ENCODE data around the gene HIPK3.

The HIPK3 gene

GRCh38 chr11:33257160-33257896 lies at the start of gene HIPK3:
TSS of gene HIPK3 (plus strand) at chr11:33257381.
- TF ChIP-seq, protein P1, sequence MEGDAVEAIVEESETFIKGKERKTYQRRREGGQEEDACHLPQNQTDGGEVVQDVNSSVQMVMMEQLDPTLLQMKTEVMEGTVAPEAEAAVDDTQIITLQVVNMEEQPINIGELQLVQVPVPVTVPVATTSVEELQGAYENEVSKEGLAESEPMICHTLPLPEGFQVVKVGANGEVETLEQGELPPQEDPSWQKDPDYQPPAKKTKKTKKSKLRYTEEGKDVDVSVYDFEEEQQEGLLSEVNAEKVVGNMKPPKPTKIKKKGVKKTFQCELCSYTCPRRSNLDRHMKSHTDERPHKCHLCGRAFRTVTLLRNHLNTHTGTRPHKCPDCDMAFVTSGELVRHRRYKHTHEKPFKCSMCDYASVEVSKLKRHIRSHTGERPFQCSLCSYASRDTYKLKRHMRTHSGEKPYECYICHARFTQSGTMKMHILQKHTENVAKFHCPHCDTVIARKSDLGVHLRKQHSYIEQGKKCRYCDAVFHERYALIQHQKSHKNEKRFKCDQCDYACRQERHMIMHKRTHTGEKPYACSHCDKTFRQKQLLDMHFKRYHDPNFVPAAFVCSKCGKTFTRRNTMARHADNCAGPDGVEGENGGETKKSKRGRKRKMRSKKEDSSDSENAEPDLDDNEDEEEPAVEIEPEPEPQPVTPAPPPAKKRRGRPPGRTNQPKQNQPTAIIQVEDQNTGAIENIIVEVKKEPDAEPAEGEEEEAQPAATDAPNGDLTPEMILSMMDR (IDR thresholded peaks at IDR 0.05) = peak; percentile 54

- TF ChIP-seq, protein P1 (IDR thresholded peaks at IDR 0.05) = no peak
Measured at GRCh38 chr11:33207408-33207985, 49.7 kb upstream of the HIPK3 start.

GRCh38 chr11:33208150-33208549 lies 49.0 kb upstream of the HIPK3 start:
- TF ChIP-seq, protein P1 (IDR thresholded peaks at IDR 0.05) = no peak

DNA sequence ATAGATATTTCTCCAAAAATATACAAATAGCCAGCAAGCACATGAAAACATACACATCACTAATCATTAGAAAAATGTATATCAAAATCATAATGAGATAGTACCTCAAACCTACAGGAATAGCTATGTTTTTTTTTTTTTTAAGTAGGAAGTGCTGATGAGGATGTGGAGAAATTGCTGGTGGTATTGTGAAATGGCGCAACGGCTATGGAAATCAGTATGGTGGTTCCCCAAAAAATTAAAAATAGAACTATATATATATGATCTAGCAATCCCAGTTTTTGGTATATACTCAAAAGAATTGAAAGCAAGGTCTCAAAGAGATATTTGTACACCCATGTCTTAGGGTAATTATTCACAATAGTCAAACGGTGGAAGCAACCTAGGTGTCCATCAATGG lies 46.0 kb upstream of the HIPK3 start:
- TF ChIP-seq, protein P1 (IDR thresholded peaks at IDR 0.05) = no peak

- TF ChIP-seq, protein P1 (IDR thresholded peaks at IDR 0.05) = no peak
Measured at GRCh38 chr11:33211580-33211979, 45.6 kb upstream of the HIPK3 start.

DNA sequence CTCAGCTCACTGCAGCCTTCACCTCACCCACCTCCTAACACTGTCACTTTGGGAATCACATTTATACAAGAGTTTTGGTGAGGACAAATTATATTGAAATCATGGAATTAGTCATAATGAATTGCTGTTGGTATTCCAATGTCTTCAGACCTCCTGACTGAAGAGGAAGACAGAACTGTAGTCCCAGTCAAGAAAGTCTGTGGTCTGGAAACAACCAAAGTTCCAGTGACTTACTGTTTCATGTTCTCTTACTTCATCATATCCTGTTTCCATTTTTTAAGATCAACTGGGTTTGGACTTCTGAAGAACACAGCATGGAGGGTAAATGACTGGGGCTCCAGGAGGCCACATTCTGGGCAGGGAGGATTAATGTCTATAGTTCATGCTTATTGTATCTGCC lies 43.0 kb upstream of the HIPK3 start:
- TF ChIP-seq, protein P1 (IDR thresholded peaks at IDR 0.05) = no peak

DNA sequence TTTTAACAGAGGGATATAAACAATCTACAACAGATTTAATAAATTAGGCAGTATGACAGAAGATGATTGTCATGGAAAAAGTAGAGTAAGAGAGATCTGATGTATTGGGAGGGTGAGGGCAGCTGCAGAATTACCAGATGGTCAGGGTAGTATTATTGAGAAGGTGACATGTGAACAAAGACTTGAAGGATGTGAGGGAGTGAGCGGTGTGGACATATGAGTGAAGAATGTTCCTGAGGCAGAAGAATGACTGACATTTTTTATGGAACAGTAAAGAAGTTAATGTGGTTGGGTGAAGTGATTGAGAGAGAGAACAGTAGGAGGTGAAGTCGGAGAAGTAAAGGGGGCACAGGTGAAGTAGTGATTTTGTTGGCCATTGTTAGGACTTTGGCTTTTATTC lies 42.4 kb upstream of the HIPK3 start:
- TF ChIP-seq, protein P1 (IDR thresholded peaks at IDR 0.05) = no peak
